ENCODE results near the gene TRAF3. TPM values are rescaled to one million over a fixed set of nuclear protein-coding genes. Genes with fewer than 3 reads are reported as not detected.

Gene TRAF3
- total RNA-seq, 1 experiment from 2014 or later: 49.3 TPM

- Histone ChIP-seq H3K4me1 (ENCODE audit: insufficient read depth, low read length, poor library complexity, severe bottlenecking) (no peaks in the 10 kb centered on the region), H3K27ac (ENCODE audit: low read depth, low read length, poor library complexity, severe bottlenecking) (no peak overlapping the region), H3K27me3 (replicated peaks; ENCODE audit: insufficient read depth, low read depth, low read length, poor library complexity) (no peaks in the 10 kb centered on the region), H3K4me3 (ENCODE audit: low read depth, low read length, poor library complexity, severe bottlenecking) (no peak overlapping the region), H3K36me3 (ENCODE audit: insufficient read depth, low read length, poor library complexity, severe bottlenecking) (no peaks in the 10 kb centered on the region), H3K9me3 (ENCODE audit: low read depth, low read length, poor library complexity, severe bottlenecking) (peaks cover 8% of the 10 kb centered on the region)
- BruUV-seq (replicated peaks): no TSS peak
- DNase-seq (ENCODE audit: low spot score): no peak
- ChIA-PET CTCF (no interaction called here), POLR2A (ENCODE audit: low non-redundant PET) (no interaction called here)
- no peak for TF ChIP-seq EZH2 (IDR thresholded peaks at IDR 0.05; ENCODE audit: borderline replicate concordance, low read depth, low read length, poor library complexity, severe bottlenecking)
- TF ChIP-seq CTCF (conservative IDR thresholded peaks at IDR 0.05; ENCODE audit: low read depth, low read length): no peak
- intact Hi-C loops (cut with micrococcal nuclease; ENCODE audit: unreplicated experiment): no loop called here
Measured at GRCh38 chr14:102854091-102854703, 76.9 kb downstream of the TRAF3 start.

GRCh38 chr14:102856179-102856578 is 78.9 kb downstream of the TRAF3 start:
- Histone ChIP-seq H3K27ac (ENCODE audit: low read depth, low read length, poor library complexity, severe bottlenecking) (no peak overlapping the region), H3K4me3 (ENCODE audit: low read depth, low read length, poor library complexity, severe bottlenecking) (no peak overlapping the region), H3K4me1 (ENCODE audit: insufficient read depth, low read length, poor library complexity, severe bottlenecking) (peaks cover 6% of the 10 kb centered on the region), H3K36me3 (ENCODE audit: insufficient read depth, low read length, poor library complexity, severe bottlenecking) (no peaks in the 10 kb centered on the region), H3K9me3 (ENCODE audit: low read depth, low read length, poor library complexity, severe bottlenecking) (peaks cover 17% of the 10 kb centered on the region), H3K27me3 (replicated peaks; ENCODE audit: insufficient read depth, low read depth, low read length, poor library complexity) (no peaks in the 10 kb centered on the region)
- no peak for DNase-seq (ENCODE audit: low spot score)
- intact Hi-C loops (cut with micrococcal nuclease; ENCODE audit: unreplicated experiment): no loop called here
- CTCF ChIA-PET: no interaction called here
- POLR2A ChIA-PET (ENCODE audit: low non-redundant PET): no interaction called here
- BruUV-seq (replicated peaks): no TSS peak
- TF ChIP-seq EZH2 (IDR thresholded peaks at IDR 0.05; ENCODE audit: borderline replicate concordance, low read depth, low read length, poor library complexity, severe bottlenecking): no peak
- no peak for TF ChIP-seq CTCF (conservative IDR thresholded peaks at IDR 0.05; ENCODE audit: low read depth, low read length)

GRCh38 chr14:102857444-102857843 is 80.2 kb downstream of the TRAF3 start:
- ChIA-PET POLR2A (ENCODE audit: low non-redundant PET) (no interaction called here), CTCF (no interaction called here)
- intact Hi-C loops (cut with micrococcal nuclease; ENCODE audit: unreplicated experiment): no loop called here
- no peak overlapping the region for H3K27ac ChIP-seq (ENCODE audit: low read depth, low read length, poor library complexity, severe bottlenecking)
- no peak for TF ChIP-seq EZH2 (IDR thresholded peaks at IDR 0.05; ENCODE audit: borderline replicate concordance, low read depth, low read length, poor library complexity, severe bottlenecking)
- no peak for DNase-seq (ENCODE audit: low spot score)
- H3K36me3 ChIP-seq (ENCODE audit: insufficient read depth, low read length, poor library complexity, severe bottlenecking): no peaks in the 10 kb centered on the region
- no peak overlapping the region for H3K4me3 ChIP-seq (ENCODE audit: low read depth, low read length, poor library complexity, severe bottlenecking)
- H3K9me3 ChIP-seq (ENCODE audit: low read depth, low read length, poor library complexity, severe bottlenecking): peaks cover 17% of the 10 kb centered on the region
- BruUV-seq (replicated peaks): no TSS peak
- H3K27me3 ChIP-seq (replicated peaks; ENCODE audit: insufficient read depth, low read depth, low read length, poor library complexity): no peaks in the 10 kb centered on the region
- H3K4me1 ChIP-seq (ENCODE audit: insufficient read depth, low read length, poor library complexity, severe bottlenecking): peaks cover 6% of the 10 kb centered on the region

GRCh38 chr14:102859911-102860310 is 82.7 kb downstream of the TRAF3 start:
- Histone ChIP-seq H3K4me1 (ENCODE audit: insufficient read depth, low read length, poor library complexity, severe bottlenecking) (peaks cover 6% of the 10 kb centered on the region), H3K4me3 (ENCODE audit: low read depth, low read length, poor library complexity, severe bottlenecking) (no peak overlapping the region), H3K36me3 (ENCODE audit: insufficient read depth, low read length, poor library complexity, severe bottlenecking) (no peaks in the 10 kb centered on the region), H3K9me3 (ENCODE audit: low read depth, low read length, poor library complexity, severe bottlenecking) (peaks cover 17% of the 10 kb centered on the region), H3K27ac (ENCODE audit: low read depth, low read length, poor library complexity, severe bottlenecking) (no peak overlapping the region), H3K27me3 (replicated peaks; ENCODE audit: insufficient read depth, low read depth, low read length, poor library complexity) (no peaks in the 10 kb centered on the region)
- ChIA-PET POLR2A (ENCODE audit: low non-redundant PET) (no interaction called here), CTCF (no interaction called here)
- intact Hi-C loops (cut with micrococcal nuclease; ENCODE audit: unreplicated experiment): no loop called here
- BruUV-seq (replicated peaks): no TSS peak
- TF ChIP-seq CTCF (conservative IDR thresholded peaks at IDR 0.05; ENCODE audit: low read depth, low read length) (no peak), EZH2 (IDR thresholded peaks at IDR 0.05; ENCODE audit: borderline replicate concordance, low read depth, low read length, poor library complexity, severe bottlenecking) (no peak)
- DNase-seq (ENCODE audit: low spot score): no peak

Measured in A673 (cell line).